ENCODE data around the gene SH3BGR.

- TF ChIP-seq CTCF (IDR thresholded peaks at IDR 0.05; ENCODE audit: insufficient read depth, low read depth, low read length) (no peak), EZH2 (IDR thresholded peaks at IDR 0.05; ENCODE audit: insufficient read depth, low read length) (no peak)
Measured at GRCh38 chr21:39463308-39463707, 11.5 kb downstream of the SH3BGR start.
